ENCODE results near the gene TAC3.

Gene TAC3

GRCh38 chr12:57042695-57043094 lies 26.4 kb upstream of the TAC3 start:
- H3K4me2 ChIP-seq (ENCODE audit: insufficient read depth, low read length): no peak overlapping the region
- H3K9me3 ChIP-seq (ENCODE audit: insufficient read depth, low read length, severe bottlenecking): no peaks in the 10 kb centered on the region
- no peak overlapping the region for H3K9ac ChIP-seq (ENCODE audit: low read depth, low read length)
- H3K4me1 ChIP-seq (ENCODE audit: insufficient read depth, low read length): peaks cover 20% of the 10 kb centered on the region
- DNase-seq (no peak), ATAC-seq (ENCODE audit: insufficient read depth, low read depth) (no peak)
- no peaks in the 10 kb centered on the region for H4K20me1 ChIP-seq (ENCODE audit: insufficient read depth, low read length)
- TF ChIP-seq CTCF (IDR thresholded peaks at IDR 0.05; ENCODE audit: borderline replicate concordance, extremely low read depth, low read length, poor library complexity, severe bottlenecking): no peak
- TF ChIP-seq EZH2 (IDR thresholded peaks at IDR 0.05; ENCODE audit: borderline replicate concordance, low read depth, low read length, severe bottlenecking): no peak
- H3K27me3 ChIP-seq (ENCODE audit: insufficient read depth, low read length, poor library complexity): no peaks in the 10 kb centered on the region
- no peak overlapping the region for H2AFZ ChIP-seq (ENCODE audit: low read depth, low read length)
- H3K4me3 ChIP-seq (ENCODE audit: low read depth in 1 of 2, low read length in 2 of 2): no peak overlapping the region
- no peaks in the 10 kb centered on the region for H3K79me2 ChIP-seq (ENCODE audit: insufficient read depth, low read length)
- H3K27ac ChIP-seq (ENCODE audit: low read length): no peak overlapping the region
- H3K36me3 ChIP-seq (ENCODE audit: insufficient read depth, low read length): no peaks in the 10 kb centered on the region

- Histone ChIP-seq H3K4me1 (ENCODE audit: insufficient read depth, low read length) (peaks cover under 1% of the 10 kb centered on the region; the same call in 1 of the 2 replicates), H3K9me3 (ENCODE audit: insufficient read depth, low read length, severe bottlenecking) (no peaks in the 10 kb centered on the region), H3K27ac (ENCODE audit: low read length) (no peak overlapping the region), H4K20me1 (ENCODE audit: insufficient read depth, low read length) (no peaks in the 10 kb centered on the region), H2AFZ (ENCODE audit: low read depth, low read length) (no peak overlapping the region), H3K9ac (ENCODE audit: low read depth, low read length) (no peak overlapping the region), H3K4me2 (ENCODE audit: insufficient read depth, low read length) (no peak overlapping the region), H3K27me3 (ENCODE audit: insufficient read depth, low read length, poor library complexity) (no peaks in the 10 kb centered on the region), H3K79me2 (ENCODE audit: insufficient read depth, low read length) (no peaks in the 10 kb centered on the region), H3K4me3 (ENCODE audit: low read depth in 1 of 2, low read length in 2 of 2) (no peak overlapping the region), H3K36me3 (ENCODE audit: insufficient read depth, low read length) (no peaks in the 10 kb centered on the region)
- ATAC-seq (ENCODE audit: insufficient read depth, low read depth): no peak
- DNase-seq: no peak
- no peak for TF ChIP-seq CTCF (IDR thresholded peaks at IDR 0.05; ENCODE audit: borderline replicate concordance, extremely low read depth, low read length, poor library complexity, severe bottlenecking)
- TF ChIP-seq EZH2 (IDR thresholded peaks at IDR 0.05; ENCODE audit: borderline replicate concordance, low read depth, low read length, severe bottlenecking): no peak
These were observed 24.4 kb upstream of the TAC3 start for GRCh38 chr12:57040750-57041149.

GRCh38 chr12:57040211-57040610 lies 23.9 kb upstream of the TAC3 start:
- DNase-seq: no peak

More at GRCh38 chr12:57040211-57040610, 23.9 kb upstream of the TAC3 start:
- no peaks in the 10 kb centered on the region for H3K9me3 ChIP-seq (ENCODE audit: insufficient read depth, low read length, severe bottlenecking)
- no peak overlapping the region for H3K27ac ChIP-seq (ENCODE audit: low read length)
- no peak overlapping the region for H3K4me3 ChIP-seq (ENCODE audit: low read depth in 1 of 2, low read length in 2 of 2)
- H3K36me3 ChIP-seq (ENCODE audit: insufficient read depth, low read length): no peaks in the 10 kb centered on the region
- no peaks in the 10 kb centered on the region for H3K4me1 ChIP-seq (ENCODE audit: insufficient read depth, low read length)
- H3K27me3 ChIP-seq (ENCODE audit: insufficient read depth, low read length, poor library complexity): no peaks in the 10 kb centered on the region
- no peak for ATAC-seq (ENCODE audit: insufficient read depth, low read depth)
- TF ChIP-seq CTCF (IDR thresholded peaks at IDR 0.05; ENCODE audit: borderline replicate concordance, extremely low read depth, low read length, poor library complexity, severe bottlenecking) (no peak), EZH2 (IDR thresholded peaks at IDR 0.05; ENCODE audit: borderline replicate concordance, low read depth, low read length, severe bottlenecking) (no peak)
- no peaks in the 10 kb centered on the region for H3K79me2 ChIP-seq (ENCODE audit: insufficient read depth, low read length)
- H3K4me2 ChIP-seq (ENCODE audit: insufficient read depth, low read length): no peak overlapping the region
- no peaks in the 10 kb centered on the region for H4K20me1 ChIP-seq (ENCODE audit: insufficient read depth, low read length)
- no peak overlapping the region for H2AFZ ChIP-seq (ENCODE audit: low read depth, low read length)
- no peak overlapping the region for H3K9ac ChIP-seq (ENCODE audit: low read depth, low read length)
